ENCODE results near the gene MKRN2. TPM values are rescaled to one million over a fixed set of nuclear protein-coding genes. Genes with fewer than 3 reads are reported as not detected.
A peak's percentile ranks its signal among the peaks of the same experiment; 100 is the strongest.

The MKRN2 gene
- total and polyA plus RNA-seq, 2 donors (not counting 3 experiments of a cell fraction or from before 2014, with no cell fraction given), result 27.3 to 29.9 TPM

- no peaks in the 10 kb centered on the region for H3K4me1 ChIP-seq (ENCODE audit: control insufficient read depth, extremely low read depth, insufficient read depth, low read length)
- H3K27ac ChIP-seq (ENCODE audit: insufficient read depth, low read depth, low read length), result no peak overlapping the region
- no peak overlapping the region for H3K9ac ChIP-seq (replicated peaks; ENCODE audit: extremely low read depth, insufficient read depth, low read length)
- no peak overlapping the region for H2AFZ ChIP-seq (ENCODE audit: low read depth, low read length)
- no peak overlapping the region for H3K4me3 ChIP-seq (replicated peaks in 1 of 3; ENCODE audit: insufficient read depth in 1 of 3, low read depth in 1 of 3, low read length in 3 of 3)
- FAIRE-seq, result no peak
- no peaks in the 10 kb centered on the region for H3K79me2 ChIP-seq (ENCODE audit: control insufficient read depth, insufficient read depth, low read length)
- no peak for DNase-seq (ENCODE audit: low read depth, low spot score)
- dilution Hi-C loops (cut with MboI; ENCODE audit: extremely low pct_ligation_motif_present, low sequenced_read_pairs) (no loop called here), intact Hi-C loops (cut with micrococcal nuclease) (no loop called here)
- TF ChIP-seq CTCF (IDR thresholded peaks at IDR 0.05; ENCODE audit: extremely low read depth in 1 of 2, insufficient read depth in 1 of 2, low read depth in 1 of 2, low read length in 2 of 2) (peak in 1 of 2 donors; percentile 13), MYC (IDR thresholded peaks at IDR 0.05; ENCODE audit: low read depth, low read length) (no peak), POLR2AphosphoS5 (IDR thresholded peaks at IDR 0.05; ENCODE audit: insufficient read depth, low read depth, low read length) (no peak), FOS (IDR thresholded peaks at IDR 0.05; ENCODE audit: borderline replicate concordance, insufficient read depth, low read length) (no peak), POLR2A (IDR thresholded peaks at IDR 0.05; ENCODE audit: low read depth, low read length) (no peak)
- BruUV-seq (replicated peaks), result no TSS peak
- H3K9me1 ChIP-seq (replicated peaks; ENCODE audit: control insufficient read depth, extremely low read depth, insufficient read depth, low read length), result no peaks in the 10 kb centered on the region
- peaks cover 28 to 34% of the 10 kb centered on the region in 2 experiments for H3K36me3 ChIP-seq (ENCODE audit: control insufficient read depth in 2 of 2, extremely low read depth in 1 of 2, insufficient read depth in 2 of 2, low read length in 2 of 2)
- POLR2A ChIA-PET, result no interaction called here
- H3K4me2 ChIP-seq (ENCODE audit: insufficient read depth, low read length), result no peak overlapping the region
- CTCF ChIA-PET, result interaction anchor here (0.6 to 1.5 kb wide), 13 partner anchors 8 to 824 kb away, joined by 3 to 6 read pairs (median 4); partner anchors contain the start of gene TSEN2
- no peaks in the 10 kb centered on the region for H4K20me1 ChIP-seq (replicated peaks; ENCODE audit: control insufficient read depth, extremely low read depth, insufficient read depth, low read length)
- no peaks in the 10 kb centered on the region for H3K9me3 ChIP-seq (replicated peaks; ENCODE audit: control insufficient read depth, insufficient read depth, low read length)
- H3K27me3 ChIP-seq (ENCODE audit: control insufficient read depth in 2 of 2, insufficient read depth in 2 of 2, low read length in 2 of 2), result no peaks in the 10 kb centered on the region
These were observed 21.9 kb downstream of the MKRN2 start for GRCh38 chr3:12578742-12579141.

DNA sequence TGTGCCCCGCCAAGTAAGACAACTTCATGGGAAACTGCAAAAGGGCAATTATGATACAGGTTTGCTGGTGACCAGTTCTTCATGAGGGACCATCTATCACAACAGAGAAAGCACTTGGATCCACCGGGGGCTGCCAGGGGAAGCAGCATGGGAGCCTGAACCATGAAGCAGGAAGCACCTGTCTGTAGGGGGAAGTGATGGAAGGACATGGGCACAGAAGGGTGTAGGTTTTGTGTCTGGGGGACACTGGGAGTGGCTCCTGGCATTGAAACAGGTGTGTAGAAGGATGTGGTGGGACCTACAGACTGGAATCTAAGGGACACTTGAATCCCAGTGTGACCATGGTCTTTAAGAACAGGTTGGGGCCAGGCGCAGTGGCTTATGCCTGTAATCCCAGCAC is 22.6 kb downstream of the MKRN2 start:
- Histone ChIP-seq H3K9me3 (replicated peaks; ENCODE audit: control insufficient read depth, insufficient read depth, low read length) (no peaks in the 10 kb centered on the region), H3K79me2 (ENCODE audit: control insufficient read depth, insufficient read depth, low read length) (no peaks in the 10 kb centered on the region), H3K27me3 (ENCODE audit: control insufficient read depth in 2 of 2, insufficient read depth in 2 of 2, low read length in 2 of 2) (no peaks in the 10 kb centered on the region), H4K20me1 (replicated peaks; ENCODE audit: control insufficient read depth, extremely low read depth, insufficient read depth, low read length) (no peaks in the 10 kb centered on the region), H3K4me1 (ENCODE audit: control insufficient read depth, extremely low read depth, insufficient read depth, low read length) (peaks cover 1% of the 10 kb centered on the region), H3K36me3 (ENCODE audit: control insufficient read depth in 2 of 2, extremely low read depth in 1 of 2, insufficient read depth in 2 of 2, low read length in 2 of 2) (peaks cover 30 to 35% of the 10 kb centered on the region in 2 experiments), H2AFZ (ENCODE audit: low read depth, low read length) (no peak overlapping the region), H3K9me1 (replicated peaks; ENCODE audit: control insufficient read depth, extremely low read depth, insufficient read depth, low read length) (no peaks in the 10 kb centered on the region), H3K9ac (replicated peaks; ENCODE audit: extremely low read depth, insufficient read depth, low read length) (no peak overlapping the region), H3K27ac (ENCODE audit: insufficient read depth, low read depth, low read length) (no peak overlapping the region), H3K4me2 (ENCODE audit: insufficient read depth, low read length) (no peak overlapping the region), H3K4me3 (replicated peaks in 1 of 3; ENCODE audit: insufficient read depth in 1 of 3, low read depth in 1 of 3, low read length in 3 of 3) (no peak overlapping the region)
- no peak for TF ChIP-seq FOS (IDR thresholded peaks at IDR 0.05; ENCODE audit: borderline replicate concordance, insufficient read depth, low read length)
- no peak for TF ChIP-seq GATA2 (IDR thresholded peaks at IDR 0.05; ENCODE audit: insufficient read depth, insufficient read length, low read depth, low read length)
- no peak for TF ChIP-seq POLR2A (IDR thresholded peaks at IDR 0.05; ENCODE audit: low read depth, low read length)
- no peak for TF ChIP-seq CTCF (IDR thresholded peaks at IDR 0.05; ENCODE audit: extremely low read depth in 1 of 2, insufficient read depth in 1 of 2, low read depth in 1 of 2, low read length in 2 of 2)
- TF ChIP-seq JUN (IDR thresholded peaks at IDR 0.05; ENCODE audit: borderline replicate concordance, insufficient read depth, insufficient read length, low read depth), result no peak
- TF ChIP-seq MAX (IDR thresholded peaks at IDR 0.05; ENCODE audit: insufficient read depth, insufficient read length), result no peak
- TF ChIP-seq POLR2AphosphoS5 (IDR thresholded peaks at IDR 0.05; ENCODE audit: insufficient read depth, low read depth, low read length), result no peak
- TF ChIP-seq MYC (IDR thresholded peaks at IDR 0.05; ENCODE audit: low read depth, low read length), result no peak
- no peak for TF ChIP-seq EZH2 (IDR thresholded peaks at IDR 0.05; ENCODE audit: borderline replicate concordance, low read depth, low read length, severe bottlenecking)
- POLR2A ChIA-PET, result no interaction called here
- dilution Hi-C loops (cut with MboI; ENCODE audit: extremely low pct_ligation_motif_present, low sequenced_read_pairs), result no loop called here
- FAIRE-seq, result no peak
- intact Hi-C loops (cut with micrococcal nuclease), result no loop called here
- DNase-seq (ENCODE audit: low read depth, low spot score), result peak; percentile 20
- CTCF ChIA-PET, result interaction anchor here (1.2 to 1.5 kb wide), 3 partner anchors 8 to 13 kb away, joined by 4 to 6 read pairs (median 6); no protein-coding TSS in a partner anchor
- no TSS peak for BruUV-seq (replicated peaks)

Data from endothelial cell of umbilical vein (primary cell).